Kidney (tissue), 14 donors: Measurements from ENCODE around the gene PLCB1. TPM values are rescaled to one million over a fixed set of nuclear protein-coding genes. Genes with fewer than 3 reads are reported as not detected.

Source experiments
- DNase-seq, 5 donors: peaks; one replicate each; pipeline ENCODE4 v3.0.0-alpha.2; 2013 to 2020
- FAIRE-seq: peaks from 2 replicates; lab custom pipeline; 2012; peaks lifted over from hg19 to GRCh38; lab: Jason Lieb, UNC
- H3K27ac ChIP-seq, 2 donors: one replicate each; pipeline ENCODE4 v1.7.0; 2013; ENCODE audit warnings: low read depth in 2 of 2, low read length in 2 of 2, inconsistent platforms in 1 of 2
- H3K27me3 ChIP-seq: one replicate; pipeline ENCODE4 v1.7.1; 2013; ENCODE audit warnings: low read length, inconsistent platforms; ENCODE audit not compliant: control insufficient read depth, insufficient read depth
- H3K36me3 ChIP-seq, 3 donors: one replicate each; pipeline versions ENCODE4 v1.7.0 to v1.7.1; 2013; ENCODE audit warnings: low read length in 3 of 3, control low read depth in 1 of 3, inconsistent platforms in 1 of 3; ENCODE audit not compliant: insufficient read depth in 3 of 3, control insufficient read depth in 2 of 3
- H3K4me1 ChIP-seq, 3 donors: one replicate each; pipeline versions ENCODE4 v1.7.0 to v1.7.1; 2013; ENCODE audit warnings: low read length in 3 of 3, inconsistent platforms in 1 of 3, low read depth in 1 of 3; ENCODE audit not compliant: control insufficient read depth in 2 of 3, insufficient read depth in 2 of 3
- H3K4me3 ChIP-seq, 3 donors: one replicate each; pipeline versions ENCODE4 v1.7.0 to v1.8.1; 2013; ENCODE audit warnings: low read length in 3 of 3, control low read depth in 1 of 3, inconsistent platforms in 1 of 3
- H3K9ac ChIP-seq, 3 donors: one replicate each; pipeline versions ENCODE4 v1.7.0 to v1.7.1; 2013; ENCODE audit warnings: low read length in 3 of 3, control low read depth in 1 of 3, inconsistent platforms in 1 of 3
- H3K9me3 ChIP-seq, 3 donors: one replicate each; pipeline versions ENCODE4 v1.7.0 to v1.7.1; 2013; ENCODE audit warnings: low read length in 3 of 3, control low read depth in 1 of 3, inconsistent platforms in 1 of 3; ENCODE audit not compliant: control insufficient read depth in 2 of 3, insufficient read depth in 1 of 3
- intact Hi-C: fragments of 100-400 bp; cut with DNase I; formaldehyde crosslinking; loops from one replicate; pipeline ENCODE4 v1.11.1; 2022
- polyA plus RNA-seq: library from polyadenylated mRNA; stranded (reverse); fragments of 350-450 nt; fragmentation: Illumina TruSeq; extraction: RNeasy Lipid Tissue Mini Kit (QIAGEN cat#74804); gene quantifications from one replicate; pipeline ENCODE4 v1.2.3, GENCODE V29; 2014; ENCODE audit warnings: low read depth, low replicate concordance; ENCODE audit not compliant: insufficient read depth
- total RNA-seq: library from RNA; stranded (reverse); fragmentation: NEBNext Ultra II Directional; extraction: Animal tissue kit (Norgen Biotek cat#: 25700); gene quantifications from one replicate; pipeline ENCODE4 v1.2.1, GENCODE V29; 2021
- TF ChIP-seq, protein P1 (sequence below): IDR thresholded peaks from 3 replicates; pipeline ENCODE4 v1.5.1; 2012; ENCODE audit warnings: mild to moderate bottlenecking, moderate library complexity, borderline replicate concordance; ENCODE audit not compliant: insufficient read depth; ENCODE audit errors: extremely low read depth
- donor health status: control.
- donor health status: control.
- donor health status: control.
- donor health status: control.
- donor health status: control.
- donor health status: DM: yes; HTN: yes; CAD: no.
- donor health status: Normal renal cell carcinoma (clear cell type).

Gene PLCB1
- total and polyA plus RNA-seq, 2 donors from 2014 or later, result 9.4 to 107 TPM

DNA sequence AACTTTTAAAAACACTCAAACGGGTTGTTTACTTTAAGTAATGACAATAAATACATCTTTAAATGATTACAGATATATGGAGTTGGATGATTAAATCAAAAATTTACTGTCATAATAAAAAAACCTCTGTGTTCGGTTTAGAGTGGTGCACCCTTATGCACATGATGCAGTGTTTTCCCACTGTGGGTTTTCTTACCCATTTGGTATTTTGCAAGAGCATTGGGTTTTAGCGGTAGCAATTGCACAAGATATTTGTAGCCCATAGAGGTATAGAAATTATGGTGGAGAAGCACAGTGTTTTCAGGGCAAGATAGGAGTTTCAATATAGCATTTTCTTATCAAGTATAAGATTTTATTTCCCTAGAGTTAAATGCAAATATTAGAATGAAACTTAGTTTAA, 526.0 kb downstream of the PLCB1 start:
- Histone ChIP-seq H3K9me3 (no peaks in the 10 kb centered on the region), H3K27ac (no peak overlapping the region), H3K4me1 (no peaks in the 10 kb centered on the region), H3K27me3 (no peaks in the 10 kb centered on the region), H3K4me3 (no peak overlapping the region), H3K36me3 (no peaks in the 10 kb centered on the region), H3K9ac (no peak overlapping the region)
- TF ChIP-seq, protein P1, sequence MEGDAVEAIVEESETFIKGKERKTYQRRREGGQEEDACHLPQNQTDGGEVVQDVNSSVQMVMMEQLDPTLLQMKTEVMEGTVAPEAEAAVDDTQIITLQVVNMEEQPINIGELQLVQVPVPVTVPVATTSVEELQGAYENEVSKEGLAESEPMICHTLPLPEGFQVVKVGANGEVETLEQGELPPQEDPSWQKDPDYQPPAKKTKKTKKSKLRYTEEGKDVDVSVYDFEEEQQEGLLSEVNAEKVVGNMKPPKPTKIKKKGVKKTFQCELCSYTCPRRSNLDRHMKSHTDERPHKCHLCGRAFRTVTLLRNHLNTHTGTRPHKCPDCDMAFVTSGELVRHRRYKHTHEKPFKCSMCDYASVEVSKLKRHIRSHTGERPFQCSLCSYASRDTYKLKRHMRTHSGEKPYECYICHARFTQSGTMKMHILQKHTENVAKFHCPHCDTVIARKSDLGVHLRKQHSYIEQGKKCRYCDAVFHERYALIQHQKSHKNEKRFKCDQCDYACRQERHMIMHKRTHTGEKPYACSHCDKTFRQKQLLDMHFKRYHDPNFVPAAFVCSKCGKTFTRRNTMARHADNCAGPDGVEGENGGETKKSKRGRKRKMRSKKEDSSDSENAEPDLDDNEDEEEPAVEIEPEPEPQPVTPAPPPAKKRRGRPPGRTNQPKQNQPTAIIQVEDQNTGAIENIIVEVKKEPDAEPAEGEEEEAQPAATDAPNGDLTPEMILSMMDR, result no peak
- DNase-seq (no peak), FAIRE-seq (no peak)
- intact Hi-C loops, result no loop called here

DNA sequence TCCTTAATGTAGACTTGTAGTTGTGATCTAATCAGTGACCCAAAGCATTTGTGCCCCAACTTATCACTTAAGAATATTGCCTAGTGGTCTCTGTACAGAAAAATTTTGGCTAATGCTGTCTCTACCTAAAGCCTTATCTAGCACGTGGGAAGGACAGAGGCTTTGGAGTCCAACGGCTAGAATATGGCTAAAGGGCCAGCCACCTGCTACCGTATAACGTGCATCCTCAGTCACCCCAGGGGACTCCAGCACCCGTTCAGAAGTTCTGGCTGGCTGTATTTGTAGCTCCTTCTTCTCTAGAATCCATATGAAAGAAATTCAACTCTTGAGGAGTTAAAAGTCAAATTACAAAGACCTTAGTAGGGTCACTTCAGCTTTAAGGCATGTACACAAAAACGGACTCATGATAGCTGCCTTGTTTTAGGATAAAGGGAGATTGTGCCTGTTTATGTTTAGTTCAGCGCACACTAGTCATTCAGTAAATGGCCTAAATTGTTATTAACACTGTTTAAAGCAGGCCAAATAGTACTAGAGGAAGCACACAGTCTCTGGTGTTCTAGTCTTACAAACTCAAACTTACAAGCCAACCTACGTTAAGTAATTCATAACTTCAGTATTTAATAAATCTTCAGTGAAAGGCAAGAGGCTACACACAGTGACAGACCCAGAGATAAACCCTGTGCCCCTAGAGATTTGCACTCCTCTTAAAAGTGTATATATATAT, 529.3 kb downstream of the PLCB1 start:
- no peak overlapping the region for H3K27ac ChIP-seq
- DNase-seq (peak in 1 of 5 donors; percentile 38), FAIRE-seq (no peak)
- H3K9me3 ChIP-seq, result no peaks in the 10 kb centered on the region
- no peaks in the 10 kb centered on the region for H3K36me3 ChIP-seq
- no peak overlapping the region for H3K9ac ChIP-seq
- H3K4me3 ChIP-seq, result no peak overlapping the region
- H3K27me3 ChIP-seq, result no peaks in the 10 kb centered on the region
- intact Hi-C loops, result no loop called here
- H3K4me1 ChIP-seq, result no peaks in the 10 kb centered on the region
- TF ChIP-seq, protein P1, result no peak

DNA sequence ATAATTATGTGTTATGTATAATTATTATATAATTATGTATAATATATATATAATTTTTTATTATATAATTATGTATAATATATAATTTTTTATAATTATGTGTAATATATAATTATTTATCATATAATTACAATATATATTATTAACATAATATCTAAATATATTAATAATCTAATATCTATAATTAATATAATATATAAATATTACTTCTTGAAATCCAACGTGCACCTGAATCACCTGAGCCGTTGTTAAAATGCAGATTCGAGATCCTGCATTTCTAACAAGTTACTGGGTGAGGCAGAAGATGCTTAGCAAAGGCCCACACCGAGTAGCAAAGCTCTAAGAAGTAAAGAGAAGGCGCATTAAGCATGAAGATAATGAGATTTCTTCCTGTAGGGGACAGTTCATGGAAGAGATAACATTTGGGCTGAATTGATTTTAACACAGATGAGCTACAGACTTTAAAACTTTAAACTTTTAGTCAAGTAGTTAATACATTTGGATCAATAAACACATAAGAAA, 530.4 kb downstream of the PLCB1 start:
- H3K9ac ChIP-seq, result no peak overlapping the region
- intact Hi-C loops, result no loop called here
- FAIRE-seq (no peak), DNase-seq (no peak)
- no peaks in the 10 kb centered on the region for H3K4me1 ChIP-seq
- H3K27me3 ChIP-seq, result no peaks in the 10 kb centered on the region
- no peaks in the 10 kb centered on the region for H3K36me3 ChIP-seq
- no peak overlapping the region for H3K27ac ChIP-seq
- no peak overlapping the region for H3K4me3 ChIP-seq
- TF ChIP-seq, protein P1, result no peak
- no peaks in the 10 kb centered on the region for H3K9me3 ChIP-seq

DNA sequence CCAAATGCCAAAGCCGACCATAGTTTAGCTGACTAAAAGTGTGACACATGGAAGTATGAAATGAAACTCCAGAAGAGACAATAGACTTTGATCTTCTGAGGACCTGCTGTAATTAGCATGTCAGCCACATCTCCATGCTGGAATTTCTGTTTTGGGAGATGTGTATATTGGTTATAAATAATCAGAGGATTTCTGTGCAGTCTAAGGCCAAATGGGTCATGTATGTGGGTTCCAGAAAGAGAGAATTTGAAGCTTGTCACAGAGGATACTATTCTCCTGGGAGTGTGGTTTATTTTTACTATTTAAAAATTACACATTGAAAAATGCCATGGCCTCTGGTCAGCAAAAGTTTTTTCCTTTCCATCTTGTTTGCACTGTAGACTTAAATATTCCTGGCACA, 531.4 kb downstream of the PLCB1 start:
- no peak for DNase-seq
- Histone ChIP-seq H3K4me3 (no peak overlapping the region), H3K4me1 (no peaks in the 10 kb centered on the region), H3K36me3 (no peaks in the 10 kb centered on the region), H3K9ac (no peak overlapping the region), H3K9me3 (no peaks in the 10 kb centered on the region), H3K27ac (no peak overlapping the region), H3K27me3 (no peaks in the 10 kb centered on the region)
- intact Hi-C loops, result no loop called here
- TF ChIP-seq, protein P1, result no peak
- no peak for FAIRE-seq
